BJ (cell line): ENCODE measurements around the gene SYDE1. TPM values are rescaled to one million over a fixed set of nuclear protein-coding genes. Genes with fewer than 3 reads are reported as not detected.

Experiments
- CTCF ChIA-PET: fragments of 350-600 bp; formaldehyde crosslinking; extraction: SDS; loops from one replicate; lab custom pipeline; 2021; ENCODE audit warnings: antibody characterized with exemption, inconsistent platforms; lab: Yijun Ruan, JAX
- POLR2A ChIA-PET: fragments of 300-600 bp; sonication (Branson Sonifier 250); formaldehyde crosslinking; extraction: SDS; loops from one replicate; lab custom pipeline; 2021; ENCODE audit warnings: antibody characterized with exemption; lab: Charles Lee
- DNase-seq: peaks from one replicate; pipeline ENCODE4 v3.0.0-alpha.2; 2011; ENCODE audit warnings: low read depth
- H3K27me3 ChIP-seq: 2 replicates; pipeline ENCODE4 v1.6.0; 2011; ENCODE audit warnings: low read length; ENCODE audit not compliant: control insufficient read depth, insufficient read depth
- H3K36me3 ChIP-seq: 2 replicates; pipeline ENCODE4 v1.5.1; 2011; ENCODE audit warnings: low read length; ENCODE audit not compliant: control insufficient read depth, insufficient read depth
- H3K4me3 ChIP-seq: 2 replicates; pipeline ENCODE4 v1.5.1; 2011; ENCODE audit warnings: low read depth, mild to moderate bottlenecking, control low read depth, low read length
- CTCF ChIP-seq: IDR thresholded peaks from 2 replicates; pipeline ENCODE4 v1.5.1; 2011; ENCODE audit warnings: low read depth, mild to moderate bottlenecking, control low read depth, inconsistent platforms, low read length, moderate library complexity; ENCODE audit not compliant: insufficient read depth
- polyA plus RNA-seq: library from polyadenylated mRNA; depleted of rRNA; stranded (reverse); fragments of >200 nt; gene quantifications from 2 replicates; pipeline ENCODE4 v1.2.3, GENCODE V29; 2011; rRNA removed
- small RNA-seq: library from RNA; depleted of rRNA; stranded (forward); fragments of <200 nt; gene quantifications from one replicate; pipeline ENCODE3, GENCODE V24; 2012; ENCODE audit warnings: low replicate concordance, low read depth; ENCODE audit not compliant: insufficient read length

The SYDE1 gene
- polyA plus RNA-seq, 1 experiment: 73.5 TPM

GRCh38 chr19:15155296-15155695, 48.1 kb downstream of the SYDE1 start:
- no peaks in the 10 kb centered on the region for H3K36me3 ChIP-seq
- no peak for DNase-seq
- POLR2A ChIA-PET: no interaction called here
- no peak for TF ChIP-seq CTCF
- no peak overlapping the region for H3K4me3 ChIP-seq
- CTCF ChIA-PET: interaction anchor here (0.7 to 7.4 kb wide), 7 partner anchors 13 to 400 kb away, joined by 3 to 76 read pairs (median 3); partner anchors contain the start of gene AKAP8L
- H3K27me3 ChIP-seq: no peaks in the 10 kb centered on the region

- TF ChIP-seq CTCF: no peak
- Histone ChIP-seq H3K36me3 (no peaks in the 10 kb centered on the region; the same call in 1 of the 2 replicates), H3K27me3 (no peaks in the 10 kb centered on the region), H3K4me3 (no peak overlapping the region)
- CTCF ChIA-PET: interaction anchor here (3.0 kb wide), 1 partner anchor 55 kb away, joined by 17 read pairs; no protein-coding TSS in a partner anchor
- no peak for DNase-seq
- POLR2A ChIA-PET: no interaction called here
Measured at GRCh38 chr19:15156391-15156790, 49.2 kb downstream of the SYDE1 start.

- H3K27me3 ChIP-seq: no peaks in the 10 kb centered on the region
- H3K4me3 ChIP-seq: no peak overlapping the region
- ChIA-PET CTCF (interaction anchor here (0.6 to 3.0 kb wide), 7 partner anchors 9 to 474 kb away, joined by 3 to 17 read pairs (median 3); no protein-coding TSS in a partner anchor), POLR2A (no interaction called here)
- no peak for TF ChIP-seq CTCF
- no peak for DNase-seq
- peaks cover 6% of the 10 kb centered on the region for H3K36me3 ChIP-seq
Measured at GRCh38 chr19:15159251-15159650, 52.0 kb downstream of the SYDE1 start.

- peak; percentile 50 for TF ChIP-seq CTCF
- CTCF ChIA-PET: interaction anchor here (0.6 to 2.0 kb wide), 7 partner anchors 12 to 394 kb away, joined by 3 to 6 read pairs (median 3); no protein-coding TSS in a partner anchor
- Histone ChIP-seq H3K4me3 (no peak overlapping the region), H3K27me3 (no peaks in the 10 kb centered on the region), H3K36me3 (peaks cover 14% of the 10 kb centered on the region)
- no peak for DNase-seq
- POLR2A ChIA-PET: no interaction called here
Measured at GRCh38 chr19:15161028-15161984, 54.1 kb downstream of the SYDE1 start.

Small RNA genes lying within 50 kb of the gene (small RNA-seq; reads per million reads assigned to genes)
- not detected for gene RNU6-782P

Other genes starting within 250 kb of the SYDE1 start
- not detected in 2 replicates for gene OR7A17, start 221.3 kb upstream of the SYDE1 start, polyA plus RNA-seq
- not detected in 2 replicates for gene OR7C2, start 165.9 kb upstream of the SYDE1 start, polyA plus RNA-seq
- not detected in 2 replicates for gene SLC1A6, start 127.5 kb upstream of the SYDE1 start, polyA plus RNA-seq
- not detected in 2 replicates for gene CASP14, start 57.9 kb upstream of the SYDE1 start, polyA plus RNA-seq
- gene OR1I1, start 25.2 kb upstream of the SYDE1 start, polyA plus RNA-seq: not detected in 2 replicates
- gene NOTCH3, start 93.6 kb downstream of the SYDE1 start, polyA plus RNA-seq: 13.3 and 37.6 TPM in 2 replicates
- gene EPHX3, start 125.0 kb downstream of the SYDE1 start, polyA plus RNA-seq: 0.04 and 0.05 TPM in 2 replicates
- 6.1 and 9.5 TPM in 2 replicates for gene BRD4, start 225.1 kb downstream of the SYDE1 start, polyA plus RNA-seq